Caki2 (cell line): Measurements from ENCODE around the gene SYT14. TPM values are rescaled to one million over a fixed set of nuclear protein-coding genes. Genes with fewer than 3 reads are reported as not detected.
"Not testable (repeated sequence)": the region's sequence is repeated elsewhere in the genome, so short reads cannot be mapped to it uniquely, and the experiment has no call there.

ENCODE experiments used
- DNase-seq: peaks from one replicate; pipeline ENCODE4 v3.0.0-alpha.2; 2015; ENCODE audit warnings: low read depth
- in situ Hi-C: cut with HindIII; loops from 2 replicates; pipeline ENCODE4 v1.10.0; 2016; ENCODE audit warnings: low sequenced_read_pairs, low pct_unique_long_range_greater_than_20kb, mixed read lengths
- total RNA-seq: library from RNA; depleted of rRNA; stranded (reverse); fragments of >200 nt; shearing (Covaris generic); gene quantifications from 2 replicates; pipeline ENCODE4 v1.2.3, GENCODE V29; 2014; ENCODE audit warnings: low replicate concordance

The SYT14 gene
- total RNA-seq, 1 experiment from 2014 or later = not detected

GRCh38 chr1:209927466-209927865 lies 10.6 kb upstream of the SYT14 start:
- in situ Hi-C loops = no loop called here
- no peak for DNase-seq

DNA sequence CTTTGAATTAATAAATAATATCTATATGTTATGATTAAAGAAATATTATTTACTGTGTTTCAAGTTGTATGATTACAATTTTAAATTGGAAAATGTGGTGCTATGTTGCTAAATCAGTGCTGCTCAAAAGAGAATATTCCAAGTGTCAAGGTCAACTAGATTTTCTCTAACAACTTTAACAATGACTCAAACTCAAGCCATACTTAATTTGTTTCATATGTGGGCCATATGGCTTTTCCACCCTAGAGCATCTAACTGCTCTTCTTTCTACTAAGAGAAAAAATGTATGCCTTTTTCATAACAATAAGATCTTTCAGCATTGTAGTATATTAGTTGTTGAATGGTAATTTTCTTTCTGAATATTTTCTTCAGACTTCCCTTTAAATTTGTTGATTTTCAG lies 8.3 kb upstream of the SYT14 start:
- in situ Hi-C loops = no loop called here
- DNase-seq = no peak

DNA sequence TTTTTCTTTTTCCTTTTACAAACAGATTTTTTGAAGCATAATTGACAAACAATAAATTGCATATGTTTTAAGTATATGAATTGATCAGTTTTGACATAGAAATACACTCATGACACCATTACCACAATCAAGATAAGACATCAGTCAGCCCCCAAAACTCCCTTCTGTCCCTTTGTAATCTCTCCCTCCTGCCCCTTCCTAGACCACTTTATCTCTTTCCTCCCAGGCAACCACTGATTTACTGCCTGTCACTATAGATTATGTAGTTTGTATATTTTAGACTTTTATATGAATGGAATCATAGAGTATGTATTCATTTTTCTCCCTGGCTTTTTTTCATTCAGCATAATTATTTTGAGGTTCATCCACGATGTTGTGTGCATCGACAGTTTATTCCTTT lies 6.9 kb upstream of the SYT14 start:
- DNase-seq = no peak
- in situ Hi-C loops = no loop called here

- in situ Hi-C loops = no loop called here
- no peak for DNase-seq
These were observed 1.9 kb upstream of the SYT14 start for GRCh38 chr1:209936125-209936524.

GRCh38 chr1:209945377-209945776 lies 7.4 kb downstream of the SYT14 start:
- DNase-seq = no peak
- in situ Hi-C loops = no loop called here

DNA sequence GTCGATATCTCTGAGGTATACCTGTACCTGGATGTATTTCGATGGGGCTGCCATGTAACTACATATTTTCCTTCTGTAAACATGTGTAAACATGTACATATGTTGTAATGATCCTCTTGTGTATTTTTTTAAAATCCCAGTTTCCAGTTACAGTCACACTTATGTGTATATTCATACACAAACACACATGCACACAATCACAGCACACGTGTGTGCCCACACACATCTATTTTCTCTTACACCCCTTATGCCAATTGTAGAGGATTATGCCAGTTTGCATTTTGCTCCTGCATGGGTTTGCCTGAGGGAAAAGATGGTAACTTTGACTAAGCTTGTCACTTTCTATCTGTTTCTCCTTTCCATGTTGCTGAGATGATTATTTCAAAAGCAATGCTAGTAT lies 10.1 kb downstream of the SYT14 start:
- no peak for DNase-seq

GRCh38 chr1:209956116-209956515 lies 18.1 kb downstream of the SYT14 start:
- in situ Hi-C loops = no loop called here
- no peak for DNase-seq

More for the DNA sequence above, 10.1 kb downstream of the SYT14 start:
- in situ Hi-C loops = no loop called here

DNA sequence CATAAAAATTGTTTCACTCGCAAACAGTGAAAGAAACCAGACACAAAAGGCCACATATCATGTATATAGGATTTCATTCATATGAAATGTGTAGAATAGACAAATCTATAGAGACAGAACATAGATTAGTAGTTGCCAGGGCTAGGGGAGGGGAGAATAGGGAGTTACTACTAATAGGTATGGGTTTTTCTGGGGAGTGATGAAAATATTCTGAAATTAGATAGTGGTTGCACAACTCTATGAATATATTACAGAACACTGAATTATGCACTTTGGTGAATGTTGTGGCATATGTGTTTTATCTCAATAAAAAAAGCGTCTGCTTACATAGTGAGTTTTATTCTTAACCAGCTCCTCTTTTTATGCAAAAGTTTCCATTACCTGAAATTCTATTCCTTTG lies 21.6 kb downstream of the SYT14 start:
- in situ Hi-C loops = no loop called here
- no peak for DNase-seq

- DNase-seq = no peak
- in situ Hi-C loops = no loop called here
These were observed 22.9 kb downstream of the SYT14 start for GRCh38 chr1:209960926-209961325.

GRCh38 chr1:209962388-209962787 lies 24.4 kb downstream of the SYT14 start:
- in situ Hi-C loops = no loop called here
- no peak for DNase-seq

DNA sequence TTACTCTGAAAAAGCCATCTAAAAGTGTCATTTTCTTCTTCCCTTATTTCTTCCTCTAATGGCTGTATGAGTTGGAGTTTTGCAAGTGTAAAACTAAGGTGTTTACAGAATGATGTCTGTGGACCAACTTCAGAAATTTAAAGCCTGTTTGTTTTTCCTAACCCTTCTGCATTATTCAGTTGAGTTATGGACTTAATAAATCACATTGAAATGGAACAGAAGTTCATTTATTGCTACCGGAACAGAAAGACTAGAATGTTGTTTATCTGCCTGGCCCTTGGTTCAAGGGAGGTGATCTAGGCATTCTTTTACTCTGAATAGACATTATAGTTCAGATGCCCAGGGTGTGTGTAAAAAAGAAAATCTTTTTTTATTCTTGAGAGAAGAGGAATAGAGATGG lies 24.8 kb downstream of the SYT14 start:
- no peak for DNase-seq
- in situ Hi-C loops = no loop called here

DNA sequence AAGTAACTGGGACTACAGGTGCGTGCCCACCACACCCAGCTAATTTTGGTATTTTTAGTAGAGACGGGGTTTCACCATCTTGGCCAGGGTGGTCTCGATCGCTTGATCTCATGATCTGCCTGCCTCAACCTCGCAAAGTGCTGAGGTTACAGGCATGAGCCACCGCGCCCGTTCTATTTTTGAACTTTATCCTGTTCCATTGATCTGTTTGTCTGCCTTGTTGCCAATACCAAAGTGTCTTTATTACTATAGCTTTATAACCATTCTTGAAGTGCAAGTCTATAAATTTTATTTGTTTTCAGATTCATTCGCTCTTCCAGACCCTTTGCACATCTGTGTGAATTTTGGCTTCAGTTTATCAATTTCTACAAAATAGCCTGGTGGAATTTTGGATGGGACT lies 28.0 kb downstream of the SYT14 start:
- in situ Hi-C loops = no loop called here
- no peak for DNase-seq

DNA sequence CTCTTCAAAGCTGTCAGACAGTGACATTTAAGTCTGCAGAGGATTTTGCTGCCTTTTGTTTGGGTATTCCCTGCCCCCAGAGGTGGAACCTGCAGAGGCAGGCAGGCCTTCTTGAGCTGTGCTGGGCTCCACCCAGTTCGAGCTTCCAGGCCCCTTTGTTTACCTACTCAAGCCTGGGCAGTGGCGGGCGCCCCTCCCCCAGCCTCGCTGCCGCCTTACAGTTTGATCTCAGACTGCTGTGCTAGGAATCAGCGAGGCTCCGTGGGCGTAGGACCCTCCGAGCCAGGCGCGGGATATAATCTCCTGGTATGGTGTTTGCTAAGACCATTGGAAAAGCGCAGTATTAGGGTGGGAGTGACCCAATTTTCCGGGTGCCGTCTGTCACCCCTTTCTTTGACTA lies 40.7 kb downstream of the SYT14 start:
- in situ Hi-C loops = loop anchor here (25.0 kb wide), 1 partner anchor 116 kb away; no protein-coding TSS in a partner anchor
- not testable (repeated sequence) for DNase-seq

GRCh38 chr1:209983953-209984352 lies 45.9 kb downstream of the SYT14 start:
- no peak for DNase-seq
- in situ Hi-C loops = loop anchor here (25.0 kb wide), 1 partner anchor 122 kb away; no protein-coding TSS in a partner anchor

DNA sequence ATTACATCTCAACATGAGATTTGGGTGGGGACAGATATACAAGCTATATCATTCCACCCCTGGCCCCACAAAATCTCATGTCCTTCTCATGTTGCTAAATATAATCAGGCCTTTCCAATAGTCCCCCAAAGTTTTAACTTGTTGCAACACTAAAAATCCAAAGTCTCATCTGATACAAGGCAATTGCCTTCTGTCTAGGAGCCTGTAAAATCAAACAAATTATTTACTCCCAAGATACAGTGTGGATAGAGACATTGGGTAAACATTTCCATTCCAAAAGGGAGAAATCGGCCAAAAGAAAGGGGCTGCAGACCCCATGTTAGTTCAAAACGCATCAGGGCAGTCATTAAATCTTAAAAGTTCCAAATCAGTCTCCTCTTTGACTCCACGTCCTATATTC lies 47.0 kb downstream of the SYT14 start:
- in situ Hi-C loops = loop anchor here (25.0 kb wide), 1 partner anchor 123 kb away; no protein-coding TSS in a partner anchor
- no peak for DNase-seq

DNA sequence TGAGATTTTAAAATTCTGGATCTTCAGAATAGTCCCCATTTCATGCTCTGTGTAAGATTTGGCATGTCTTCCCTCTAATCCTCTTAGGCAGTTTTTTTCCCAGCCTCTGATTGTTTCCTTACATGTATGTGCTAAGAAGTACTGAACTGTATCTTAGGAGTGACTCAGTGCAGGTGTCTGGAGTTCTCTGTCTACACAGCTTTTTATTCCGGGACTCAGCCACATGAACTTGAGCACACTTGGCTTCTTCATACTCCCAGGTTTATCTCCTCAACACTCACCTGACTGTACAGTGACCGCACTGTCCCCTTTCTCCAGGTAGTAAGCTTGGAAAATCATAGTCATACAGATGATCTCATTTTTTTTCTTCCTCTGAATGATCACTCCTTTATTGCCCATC lies 50.7 kb downstream of the SYT14 start:
- in situ Hi-C loops = loop anchor here (25.0 kb wide), 1 partner anchor 126 kb away; no protein-coding TSS in a partner anchor
- peak; percentile 35 for DNase-seq

DNA sequence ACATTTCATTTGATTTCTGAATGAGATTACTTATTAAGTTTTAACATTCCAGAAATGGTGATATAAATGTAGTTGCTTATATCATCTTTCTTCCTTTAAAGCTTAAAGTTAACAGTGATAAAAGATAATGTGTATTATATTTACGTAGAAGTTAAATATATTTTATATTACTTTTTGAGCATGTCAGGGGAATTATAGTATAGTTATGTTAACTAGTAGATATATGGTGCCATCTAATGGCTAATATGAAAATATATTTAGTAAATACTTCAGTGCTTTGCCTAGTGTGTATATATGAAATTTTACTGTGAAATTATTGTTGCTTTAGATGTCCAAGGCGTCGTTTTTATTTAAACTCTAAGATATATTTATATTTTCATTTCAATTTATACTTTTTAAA lies 51.5 kb downstream of the SYT14 start:
- in situ Hi-C loops = loop anchor here (25.0 kb wide), 1 partner anchor 127 kb away; no protein-coding TSS in a partner anchor
- no peak for DNase-seq

DNA sequence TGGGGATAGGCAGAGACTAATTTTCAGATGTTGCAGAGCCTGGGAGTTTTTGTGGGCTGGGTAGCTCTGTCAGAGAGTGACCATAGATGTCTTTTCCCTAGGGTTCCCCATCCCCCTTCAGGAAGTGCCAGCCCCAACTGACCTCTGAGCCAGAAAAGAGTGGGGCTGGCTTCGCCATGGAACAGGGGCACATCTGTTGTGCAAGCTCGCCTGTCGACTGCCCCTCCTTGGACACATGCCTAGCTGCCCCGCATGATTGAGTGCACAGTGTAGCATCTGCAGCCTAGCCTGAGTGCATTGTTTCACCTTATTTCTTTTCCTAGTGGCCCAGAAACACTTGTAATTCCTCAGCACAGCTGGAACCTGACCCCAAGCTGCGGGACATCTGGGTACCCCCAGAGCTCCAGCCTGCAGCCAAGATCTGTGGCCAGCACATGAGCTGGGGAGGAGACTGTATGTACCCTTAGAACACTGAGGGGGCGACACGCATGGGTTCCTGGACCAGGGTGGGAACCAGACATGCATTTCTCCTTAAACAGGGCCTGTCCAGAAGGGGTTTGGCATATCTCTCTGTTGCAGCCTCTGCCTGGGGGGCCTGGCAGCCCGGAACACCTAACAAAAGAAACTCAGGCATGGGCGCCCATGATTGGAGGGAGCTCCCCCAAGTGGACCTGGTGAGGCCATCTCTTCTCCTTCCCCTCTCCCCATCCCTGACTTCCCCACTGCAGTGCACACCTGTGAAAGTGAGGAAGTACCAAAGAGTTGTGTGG lies 55.2 kb downstream of the SYT14 start:
- in situ Hi-C loops = loop anchor here (25.0 kb wide), 1 partner anchor 131 kb away; no protein-coding TSS in a partner anchor
- DNase-seq = no peak

- in situ Hi-C loops = loop anchor here (25.0 kb wide), 1 partner anchor 134 kb away; no protein-coding TSS in a partner anchor
- no peak for DNase-seq
These were observed 58.3 kb downstream of the SYT14 start for GRCh38 chr1:209996348-209996747.

DNA sequence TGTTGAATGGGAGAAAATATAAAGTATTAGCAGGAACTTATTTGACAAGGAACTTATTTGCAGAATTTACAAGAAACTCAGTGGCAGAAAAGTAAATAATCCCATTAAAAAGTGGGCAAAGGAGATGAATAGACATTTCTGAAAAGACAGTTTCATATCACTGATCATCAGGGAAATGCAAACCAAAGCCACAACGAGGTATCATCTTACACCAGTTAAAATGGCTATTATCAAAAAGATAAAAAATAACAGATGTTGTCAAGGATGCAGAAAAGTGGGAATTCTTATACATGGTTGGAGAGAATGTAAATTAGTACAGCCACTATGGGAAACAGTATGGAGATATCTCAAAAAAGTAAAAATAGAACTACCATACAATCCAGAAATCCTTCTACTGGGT lies 61.0 kb downstream of the SYT14 start:
- in situ Hi-C loops = loop anchor here (25.0 kb wide), 1 partner anchor 137 kb away; no protein-coding TSS in a partner anchor
- DNase-seq = no peak
